HG02885 (cell line): ENCODE measurements around the gene ERCC2.

Experiments used
- ATAC-seq: cut with Tn5 transposase; IDR thresholded peaks from one replicate; pipeline ENCODE4 v1.9.1; 2021; ENCODE audit warnings: mild to moderate bottlenecking; ENCODE audit not compliant: unreplicated experiment, poor library complexity

ERCC2 gene

GRCh38 chr19:45356760-45357444, 13.5 kb downstream of the ERCC2 start:
- no peak for ATAC-seq

DNA sequence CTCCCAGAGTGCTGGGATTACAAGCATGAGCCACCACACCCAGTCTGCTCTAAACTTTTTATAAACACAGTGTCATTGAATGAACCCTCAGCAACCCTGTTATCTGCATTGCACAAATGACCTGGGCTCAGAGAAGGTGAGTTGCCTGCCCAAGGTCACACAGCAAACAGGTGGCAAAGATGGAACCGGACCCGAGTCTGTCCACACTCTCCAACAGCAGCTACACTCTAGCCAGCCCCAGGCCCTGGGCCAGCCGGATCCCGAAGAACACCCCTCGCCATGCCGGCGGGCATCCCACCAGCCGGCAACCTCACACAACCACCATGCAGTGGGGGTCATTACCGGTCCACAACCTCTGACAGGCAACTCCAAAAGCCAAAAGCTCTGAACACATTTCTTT, 14.5 kb downstream of the ERCC2 start:
- ATAC-seq, result no peak

- no peak for ATAC-seq
Measured at GRCh38 chr19:45355402-45355801, 15.0 kb downstream of the ERCC2 start.

DNA sequence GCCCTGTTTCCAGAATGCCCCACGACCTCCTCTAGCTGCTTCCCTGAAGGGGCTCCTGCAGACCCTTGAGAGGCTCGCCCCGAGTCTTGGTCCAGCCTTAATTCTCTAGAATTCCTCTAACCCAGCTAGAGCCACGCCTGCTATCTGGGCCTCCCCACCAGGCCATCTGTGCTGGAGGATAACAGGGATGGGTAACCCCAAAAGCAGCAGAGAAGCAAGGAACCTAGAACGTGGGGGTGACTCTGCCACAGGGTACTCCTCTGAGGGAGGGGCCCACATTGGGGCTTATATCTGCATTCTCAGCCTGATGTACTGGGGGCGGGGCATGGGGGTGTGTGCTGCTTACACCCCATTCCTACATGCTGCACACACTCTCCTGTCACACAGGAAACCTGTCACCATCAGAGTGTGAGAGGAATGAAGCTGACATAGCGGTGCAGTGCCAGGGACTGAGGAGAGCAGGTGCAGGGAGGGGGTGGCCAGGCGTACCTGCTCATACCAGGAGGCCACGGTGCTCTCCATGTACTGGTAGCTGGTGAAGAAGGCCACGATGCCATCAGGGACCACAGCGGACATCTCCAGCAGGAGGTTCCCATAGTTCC, 16.0 kb downstream of the ERCC2 start:
- no peak for ATAC-seq

- ATAC-seq, result no peak
Measured at GRCh38 chr19:45352914-45353796, 17.2 kb downstream of the ERCC2 start.

DNA sequence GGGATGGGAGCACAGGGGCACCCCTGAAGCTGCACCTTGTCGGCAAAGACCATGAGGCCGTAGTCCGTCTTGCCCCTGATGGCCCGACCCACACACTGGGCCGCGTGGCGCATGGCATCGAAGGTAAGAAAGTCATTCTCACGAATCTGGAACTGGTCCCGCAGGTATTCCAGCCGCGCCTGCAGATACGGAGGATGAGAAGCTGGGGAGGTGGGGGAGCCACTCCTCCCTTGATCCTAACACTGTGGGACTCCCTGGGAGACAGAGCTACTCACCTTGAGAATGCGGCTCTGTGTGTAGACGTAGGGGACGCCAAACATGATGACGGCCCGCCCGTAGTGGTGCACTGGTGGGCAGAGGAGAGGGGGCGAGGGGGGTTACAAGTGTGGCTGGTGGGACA, 17.9 kb downstream of the ERCC2 start:
- no peak for ATAC-seq

GRCh38 chr19:45352062-45352461, 18.3 kb downstream of the ERCC2 start:
- no peak for ATAC-seq

- ATAC-seq, result no peak
Measured at GRCh38 chr19:45351401-45351952, 18.9 kb downstream of the ERCC2 start.

DNA sequence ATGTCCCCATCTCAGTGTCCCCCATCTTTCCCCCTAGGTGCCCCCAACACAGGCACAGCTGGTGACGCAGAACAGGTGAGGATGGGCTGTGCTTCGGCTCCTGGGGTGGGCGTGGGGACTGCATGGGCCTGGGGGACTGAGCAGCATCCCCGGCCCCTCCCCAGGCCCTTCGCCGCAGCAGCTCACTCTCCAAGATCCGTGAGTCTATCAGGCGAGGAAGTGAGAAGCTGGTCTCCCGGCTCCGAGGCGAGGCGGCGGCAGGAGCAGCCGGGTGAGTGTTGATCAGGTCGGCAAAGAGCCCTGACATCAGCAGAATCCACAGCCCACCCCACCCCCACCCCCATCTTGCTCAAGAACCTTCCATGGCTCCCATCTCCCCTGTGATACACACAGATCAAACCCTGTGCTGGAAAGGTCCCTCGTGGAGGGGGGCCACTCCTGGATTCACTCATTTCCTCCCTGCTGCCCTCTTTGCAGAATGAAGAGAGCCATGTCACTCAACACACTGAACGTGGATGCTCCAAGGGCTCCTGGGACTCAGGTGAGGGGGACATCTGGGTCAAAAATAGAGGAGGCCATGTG, 19.8 kb downstream of the ERCC2 start:
- no peak for ATAC-seq

GRCh38 chr19:45349430-45349941, 20.9 kb downstream of the ERCC2 start:
- ATAC-seq, result no peak

DNA sequence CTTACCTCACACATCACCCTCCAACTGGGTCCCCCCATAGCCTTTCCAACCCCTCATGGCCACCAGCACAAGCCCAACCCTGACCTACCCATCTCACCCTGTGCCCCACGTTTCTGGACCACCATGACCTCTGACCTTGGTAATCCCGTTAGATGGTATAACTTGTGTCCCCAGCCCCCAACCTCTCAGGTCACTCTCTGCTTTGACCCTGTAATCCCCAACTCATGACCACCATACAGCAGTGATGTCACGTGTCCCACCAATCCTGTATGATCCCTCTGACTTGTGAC, 21.3 kb downstream of the ERCC2 start:
- ATAC-seq, result no peak

DNA sequence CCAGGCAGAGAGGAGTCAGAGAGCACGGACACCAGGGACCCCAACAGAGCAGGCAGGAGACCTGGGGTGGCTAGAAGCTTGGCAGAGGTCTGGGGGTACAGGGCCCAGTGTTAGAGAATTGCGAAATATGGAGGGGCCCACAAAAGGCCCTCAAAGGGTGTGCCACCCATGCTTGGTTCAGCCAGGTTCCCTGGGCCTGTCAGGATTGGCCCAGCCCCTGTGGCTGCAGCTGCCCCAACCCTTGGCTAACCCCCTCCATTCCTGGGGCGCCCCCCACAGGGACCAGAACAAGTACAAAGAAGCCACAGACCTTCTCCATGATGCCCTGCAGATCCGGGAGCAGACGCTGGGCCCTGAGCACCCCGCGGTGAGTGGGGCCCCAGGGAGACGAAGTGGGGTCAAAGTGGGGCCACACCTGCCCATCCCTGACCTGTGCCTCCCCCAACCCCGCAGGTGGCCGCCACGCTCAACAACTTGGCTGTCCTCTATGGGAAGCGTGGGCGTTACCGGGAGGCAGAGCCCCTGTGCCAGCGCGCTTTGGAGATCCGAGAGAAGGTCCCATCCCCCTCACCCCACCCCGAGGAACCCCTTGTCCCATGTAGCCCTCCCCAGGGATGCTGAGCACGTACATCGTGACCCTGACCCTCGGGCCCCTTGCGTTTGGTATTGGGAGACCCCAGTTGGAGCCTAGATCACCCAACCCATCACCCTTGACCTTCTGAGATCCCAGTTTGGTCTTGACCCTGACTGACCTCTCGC, 21.8 kb downstream of the ERCC2 start:
- ATAC-seq, result no peak

GRCh38 chr19:45347570-45348366, 22.6 kb downstream of the ERCC2 start:
- ATAC-seq, result no peak

DNA sequence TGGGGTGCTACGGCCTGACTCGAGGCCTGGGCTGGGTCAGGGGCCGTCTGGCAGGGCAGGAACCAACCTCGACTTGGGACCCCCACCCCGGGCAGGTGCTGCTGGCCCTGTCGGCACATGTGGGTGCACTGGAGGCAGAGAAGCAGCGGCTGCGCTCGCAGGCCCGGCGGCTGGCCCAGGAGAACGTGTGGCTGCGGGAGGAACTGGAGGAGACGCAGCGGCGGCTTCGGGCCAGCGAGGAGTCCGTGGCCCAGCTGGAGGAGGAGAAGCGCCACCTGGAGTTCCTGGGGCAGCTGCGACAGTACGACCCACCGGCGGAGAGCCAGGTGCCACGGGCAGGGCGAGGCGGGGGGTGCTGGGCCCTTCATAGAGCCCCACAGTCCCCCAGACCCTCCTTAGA, 23.9 kb downstream of the ERCC2 start:
- ATAC-seq, result no peak

GRCh38 chr19:45345506-45345860, 24.9 kb downstream of the ERCC2 start:
- no peak for ATAC-seq

- ATAC-seq, result no peak
Measured at GRCh38 chr19:45344621-45345505, 25.5 kb downstream of the ERCC2 start.

- no peak for ATAC-seq
Measured at GRCh38 chr19:45342911-45343310, 27.5 kb downstream of the ERCC2 start.

- no peak for ATAC-seq
Measured at GRCh38 chr19:45340899-45341453, 29.4 kb downstream of the ERCC2 start.
